Measurements from ENCODE around the gene CCDC88C.

DNA sequence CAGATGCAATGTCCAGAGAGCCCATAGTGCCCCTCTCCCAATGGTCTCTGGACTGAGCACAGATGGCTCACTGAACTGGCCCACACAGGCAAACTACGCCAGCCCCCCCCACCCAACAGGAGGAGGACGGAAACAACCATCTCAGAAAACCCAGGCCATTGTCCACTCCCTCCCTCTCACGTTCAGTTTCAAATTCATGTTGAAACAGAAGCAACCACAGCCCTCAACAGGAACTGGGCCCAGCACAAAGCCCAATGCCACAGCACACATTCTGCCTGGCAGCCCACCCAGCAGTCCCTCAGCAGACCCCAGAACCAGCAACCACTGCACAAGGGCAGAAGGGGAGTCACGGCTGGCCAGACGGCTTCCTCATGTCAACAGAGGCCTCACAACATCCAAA is 10.6 kb downstream of the CCDC88C start:
- TF ChIP-seq, protein P1, sequence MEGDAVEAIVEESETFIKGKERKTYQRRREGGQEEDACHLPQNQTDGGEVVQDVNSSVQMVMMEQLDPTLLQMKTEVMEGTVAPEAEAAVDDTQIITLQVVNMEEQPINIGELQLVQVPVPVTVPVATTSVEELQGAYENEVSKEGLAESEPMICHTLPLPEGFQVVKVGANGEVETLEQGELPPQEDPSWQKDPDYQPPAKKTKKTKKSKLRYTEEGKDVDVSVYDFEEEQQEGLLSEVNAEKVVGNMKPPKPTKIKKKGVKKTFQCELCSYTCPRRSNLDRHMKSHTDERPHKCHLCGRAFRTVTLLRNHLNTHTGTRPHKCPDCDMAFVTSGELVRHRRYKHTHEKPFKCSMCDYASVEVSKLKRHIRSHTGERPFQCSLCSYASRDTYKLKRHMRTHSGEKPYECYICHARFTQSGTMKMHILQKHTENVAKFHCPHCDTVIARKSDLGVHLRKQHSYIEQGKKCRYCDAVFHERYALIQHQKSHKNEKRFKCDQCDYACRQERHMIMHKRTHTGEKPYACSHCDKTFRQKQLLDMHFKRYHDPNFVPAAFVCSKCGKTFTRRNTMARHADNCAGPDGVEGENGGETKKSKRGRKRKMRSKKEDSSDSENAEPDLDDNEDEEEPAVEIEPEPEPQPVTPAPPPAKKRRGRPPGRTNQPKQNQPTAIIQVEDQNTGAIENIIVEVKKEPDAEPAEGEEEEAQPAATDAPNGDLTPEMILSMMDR (conservative IDR thresholded peaks at IDR 0.05; ENCODE audit: low read depth in 2 of 2) = no peak
- no peak for TF ChIP-seq JUNB (IDR thresholded peaks at IDR 0.05; ENCODE audit: unreplicated experiment)
- TF ChIP-seq, protein P2, sequence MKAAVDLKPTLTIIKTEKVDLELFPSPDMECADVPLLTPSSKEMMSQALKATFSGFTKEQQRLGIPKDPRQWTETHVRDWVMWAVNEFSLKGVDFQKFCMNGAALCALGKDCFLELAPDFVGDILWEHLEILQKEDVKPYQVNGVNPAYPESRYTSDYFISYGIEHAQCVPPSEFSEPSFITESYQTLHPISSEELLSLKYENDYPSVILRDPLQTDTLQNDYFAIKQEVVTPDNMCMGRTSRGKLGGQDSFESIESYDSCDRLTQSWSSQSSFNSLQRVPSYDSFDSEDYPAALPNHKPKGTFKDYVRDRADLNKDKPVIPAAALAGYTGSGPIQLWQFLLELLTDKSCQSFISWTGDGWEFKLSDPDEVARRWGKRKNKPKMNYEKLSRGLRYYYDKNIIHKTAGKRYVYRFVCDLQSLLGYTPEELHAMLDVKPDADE (IDR thresholded peaks at IDR 0.05) = no peak
- TF ChIP-seq EZH2 (IDR thresholded peaks at IDR 0.05; ENCODE audit: low read depth, unreplicated experiment) = no peak
- TF ChIP-seq STAT1 (IDR thresholded peaks at IDR 0.05; ENCODE audit: unreplicated experiment) = no peak
- no peak for TF ChIP-seq CREB1 (CRISPR knock-in tag; IDR thresholded peaks at IDR 0.05; ENCODE audit: low read depth)
- TF ChIP-seq, protein P3, sequence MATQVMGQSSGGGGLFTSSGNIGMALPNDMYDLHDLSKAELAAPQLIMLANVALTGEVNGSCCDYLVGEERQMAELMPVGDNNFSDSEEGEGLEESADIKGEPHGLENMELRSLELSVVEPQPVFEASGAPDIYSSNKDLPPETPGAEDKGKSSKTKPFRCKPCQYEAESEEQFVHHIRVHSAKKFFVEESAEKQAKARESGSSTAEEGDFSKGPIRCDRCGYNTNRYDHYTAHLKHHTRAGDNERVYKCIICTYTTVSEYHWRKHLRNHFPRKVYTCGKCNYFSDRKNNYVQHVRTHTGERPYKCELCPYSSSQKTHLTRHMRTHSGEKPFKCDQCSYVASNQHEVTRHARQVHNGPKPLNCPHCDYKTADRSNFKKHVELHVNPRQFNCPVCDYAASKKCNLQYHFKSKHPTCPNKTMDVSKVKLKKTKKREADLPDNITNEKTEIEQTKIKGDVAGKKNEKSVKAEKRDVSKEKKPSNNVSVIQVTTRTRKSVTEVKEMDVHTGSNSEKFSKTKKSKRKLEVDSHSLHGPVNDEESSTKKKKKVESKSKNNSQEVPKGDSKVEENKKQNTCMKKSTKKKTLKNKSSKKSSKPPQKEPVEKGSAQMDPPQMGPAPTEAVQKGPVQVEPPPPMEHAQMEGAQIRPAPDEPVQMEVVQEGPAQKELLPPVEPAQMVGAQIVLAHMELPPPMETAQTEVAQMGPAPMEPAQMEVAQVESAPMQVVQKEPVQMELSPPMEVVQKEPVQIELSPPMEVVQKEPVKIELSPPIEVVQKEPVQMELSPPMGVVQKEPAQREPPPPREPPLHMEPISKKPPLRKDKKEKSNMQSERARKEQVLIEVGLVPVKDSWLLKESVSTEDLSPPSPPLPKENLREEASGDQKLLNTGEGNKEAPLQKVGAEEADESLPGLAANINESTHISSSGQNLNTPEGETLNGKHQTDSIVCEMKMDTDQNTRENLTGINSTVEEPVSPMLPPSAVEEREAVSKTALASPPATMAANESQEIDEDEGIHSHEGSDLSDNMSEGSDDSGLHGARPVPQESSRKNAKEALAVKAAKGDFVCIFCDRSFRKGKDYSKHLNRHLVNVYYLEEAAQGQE (IDR thresholded peaks at IDR 0.05; ENCODE audit: unreplicated experiment) = no peak
- no peak for TF ChIP-seq POLR2AphosphoS5 (IDR thresholded peaks at IDR 0.05; ENCODE audit: low read depth)
